Stimulated activated CD4-positive, alpha-beta T cell treated with anti-CD3 and anti-CD28 coated beads, Interleukin-1b, Interleukin-23, amount 100 ng/mL, for 48 hours (primary cell): Measurements from ENCODE around the gene LONP2.
"Not testable (repeated sequence)": the region's sequence is repeated elsewhere in the genome, so short reads cannot be mapped to it uniquely, and the experiment has no call there.

Source experiments
- DNase-seq: peaks from one replicate; pipeline ENCODE4 v3.0.0-alpha.2; 2020

The LONP2 gene

GRCh38 chr16:48342591-48342990, 98.5 kb downstream of the LONP2 start:
- DNase-seq: no peak

GRCh38 chr16:48347191-48347865, 103.2 kb downstream of the LONP2 start:
- no peak for DNase-seq

DNA sequence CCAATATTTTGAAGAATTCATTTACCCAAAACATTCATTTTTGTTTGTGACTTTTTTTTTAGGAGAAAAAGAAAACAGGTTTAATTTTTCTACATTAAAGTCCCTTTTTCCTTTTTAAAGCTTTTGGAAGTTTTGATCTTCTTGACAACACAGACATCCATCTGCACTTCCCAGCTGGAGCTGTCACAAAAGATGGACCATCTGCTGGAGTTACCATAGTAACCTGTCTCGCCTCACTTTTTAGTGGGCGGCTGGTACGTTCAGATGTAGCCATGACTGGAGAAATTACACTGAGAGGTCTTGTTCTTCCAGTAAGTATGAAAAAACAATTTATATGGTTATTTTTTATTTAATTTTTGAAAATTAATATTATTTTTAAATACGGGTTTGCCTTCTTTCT, 103.9 kb downstream of the LONP2 start:
- no peak for DNase-seq

DNA sequence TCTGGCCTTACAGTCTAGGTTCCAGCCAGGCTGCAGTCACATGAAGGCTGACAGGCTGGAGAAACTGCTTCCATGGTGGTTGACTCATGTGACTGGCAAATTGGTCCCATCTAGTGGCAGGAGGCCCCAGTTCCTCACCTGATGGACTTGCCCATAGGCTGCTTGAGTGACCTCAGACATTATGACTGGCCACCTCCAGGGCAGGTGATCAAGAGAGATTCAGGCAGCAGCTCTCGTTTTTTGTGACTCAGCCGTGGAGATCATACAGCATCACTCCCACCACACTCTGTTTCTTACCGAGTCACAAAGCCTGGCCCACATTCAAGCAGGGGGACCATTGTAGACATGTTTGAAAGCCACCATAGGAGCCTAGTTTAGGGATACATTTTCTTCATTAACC, 106.6 kb downstream of the LONP2 start:
- peak; percentile 52 for DNase-seq

DNA sequence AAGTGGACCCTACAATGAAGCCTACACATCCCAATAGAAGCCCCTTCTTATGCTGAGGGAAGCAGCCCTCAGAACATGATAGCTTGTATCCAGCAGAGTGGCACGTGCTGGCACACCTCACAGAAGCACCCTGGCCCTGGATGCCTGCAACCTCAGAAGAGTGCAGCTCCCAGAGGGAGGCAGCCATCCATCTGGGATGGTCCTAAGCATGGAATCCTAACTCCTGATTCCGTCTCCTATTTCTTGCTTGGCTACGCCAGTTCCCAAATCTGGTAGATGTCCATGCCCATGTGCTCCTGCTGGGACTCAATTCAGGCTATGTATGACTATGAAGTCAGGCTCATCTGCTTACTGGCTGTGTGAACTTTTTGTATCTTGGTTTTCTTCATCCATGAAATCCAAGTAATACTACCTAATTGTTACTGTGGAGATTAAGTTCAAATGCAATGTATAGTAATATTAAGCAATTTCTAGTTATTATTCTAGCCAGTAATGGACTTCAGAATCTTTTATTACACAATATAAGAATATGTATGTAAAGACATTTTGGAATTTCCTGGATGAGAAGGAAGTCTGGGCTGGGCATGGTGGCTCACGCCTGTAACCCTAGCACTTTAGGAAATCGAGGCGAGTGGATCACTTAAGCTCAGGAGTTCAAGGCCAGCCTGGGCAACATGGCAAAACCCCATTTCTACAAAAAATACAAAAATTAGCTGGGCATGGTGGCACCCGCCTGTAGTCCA, 108.7 kb downstream of the LONP2 start:
- DNase-seq: no peak

DNA sequence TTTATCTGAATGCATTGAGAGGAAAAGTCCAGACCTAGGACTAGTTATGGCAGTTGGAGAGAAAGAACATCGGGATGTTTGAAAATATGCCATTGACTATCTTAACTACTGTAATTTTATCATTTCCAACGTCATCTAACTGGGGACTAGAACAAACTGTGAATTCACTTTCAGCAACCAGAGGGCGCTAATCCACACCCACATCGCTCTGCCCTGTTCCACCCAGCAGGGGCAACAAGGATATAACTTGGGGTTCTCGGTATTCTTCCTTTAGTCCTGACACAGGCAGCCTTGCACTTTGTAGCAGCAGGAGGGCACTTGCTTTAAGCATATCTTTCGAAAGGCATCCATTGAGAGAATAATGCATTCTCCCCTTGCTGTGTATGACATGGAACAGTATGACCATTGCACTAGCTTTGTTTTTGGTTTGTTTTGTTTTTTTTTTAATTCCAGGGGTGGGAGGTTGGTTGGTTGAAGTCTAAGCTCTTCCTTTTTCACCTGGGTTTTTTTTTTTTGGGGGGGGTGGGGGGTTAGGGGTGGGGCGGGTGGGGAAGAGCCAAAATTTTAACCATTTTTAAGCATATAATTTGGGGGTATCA, 109.6 kb downstream of the LONP2 start:
- peak; percentile 68 for DNase-seq

- DNase-seq: not testable (repeated sequence)
Measured at GRCh38 chr16:48354385-48354784, 110.3 kb downstream of the LONP2 start.

DNA sequence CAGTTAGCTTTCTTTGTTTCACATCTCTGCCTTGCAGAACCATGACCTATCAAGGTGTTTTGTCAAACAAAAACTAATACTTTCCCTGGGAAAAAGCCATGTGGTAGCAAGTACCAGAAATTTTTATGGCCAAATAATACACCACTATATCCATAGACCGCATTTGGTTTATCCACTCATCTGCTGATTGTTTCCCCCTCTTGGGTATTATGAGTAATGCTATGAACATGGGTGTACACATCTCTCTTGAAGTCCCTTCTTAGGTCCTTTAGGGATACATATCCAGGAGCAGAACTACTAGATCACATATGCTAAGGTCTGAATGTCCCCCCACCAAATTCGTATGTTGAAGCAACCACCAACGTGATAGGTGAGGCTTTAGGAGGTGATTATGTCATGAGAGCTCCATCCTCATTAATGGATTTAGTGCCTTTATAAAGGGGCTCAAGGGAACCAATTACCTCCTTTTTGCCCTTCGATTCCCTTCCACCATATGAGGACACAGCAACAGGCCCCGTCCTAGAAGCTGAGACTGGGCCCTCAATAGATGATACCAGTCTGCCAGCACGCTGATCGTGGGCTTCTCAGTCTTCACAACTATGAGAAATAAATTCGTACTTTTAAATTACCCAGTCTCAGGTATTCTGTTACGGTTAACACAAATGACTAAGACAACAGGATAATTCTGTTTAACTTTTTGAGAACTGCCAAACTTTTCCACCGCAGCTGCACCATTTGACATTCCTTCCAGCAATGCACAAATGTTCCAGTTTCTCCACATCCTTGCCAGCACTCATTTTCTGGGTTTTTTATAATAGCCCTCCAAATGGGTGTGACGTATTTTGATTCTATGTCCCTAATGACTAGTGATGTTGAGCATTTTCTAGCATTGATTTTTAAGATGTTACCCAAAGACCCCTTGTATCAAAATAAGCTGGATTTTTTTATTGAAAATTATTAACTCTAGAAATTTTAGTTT, 111.1 kb downstream of the LONP2 start:
- no peak for DNase-seq

- DNase-seq: no peak
Measured at GRCh38 chr16:48356633-48357376, 112.7 kb downstream of the LONP2 start.

DNA sequence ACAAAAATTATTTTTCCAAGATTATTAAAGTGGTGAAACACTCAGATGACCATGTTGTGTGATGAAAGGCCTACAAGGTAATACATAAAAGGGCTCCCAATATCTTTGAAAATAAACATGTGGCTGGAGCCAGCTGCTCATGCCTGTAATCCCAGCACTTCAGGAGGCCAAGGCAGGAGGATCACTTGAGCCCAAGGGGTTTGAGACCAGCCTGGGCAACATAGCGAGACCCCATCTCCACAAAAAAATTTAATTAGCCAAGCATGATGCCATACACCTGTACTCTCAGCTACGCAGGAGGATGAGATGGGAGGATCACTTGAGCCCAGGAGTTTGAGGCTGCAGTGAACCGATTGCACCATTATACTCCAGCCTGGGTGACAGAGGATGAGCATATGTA, 114.3 kb downstream of the LONP2 start:
- no peak for DNase-seq

- DNase-seq: no peak
Measured at GRCh38 chr16:48359983-48360382, 115.9 kb downstream of the LONP2 start.

DNA sequence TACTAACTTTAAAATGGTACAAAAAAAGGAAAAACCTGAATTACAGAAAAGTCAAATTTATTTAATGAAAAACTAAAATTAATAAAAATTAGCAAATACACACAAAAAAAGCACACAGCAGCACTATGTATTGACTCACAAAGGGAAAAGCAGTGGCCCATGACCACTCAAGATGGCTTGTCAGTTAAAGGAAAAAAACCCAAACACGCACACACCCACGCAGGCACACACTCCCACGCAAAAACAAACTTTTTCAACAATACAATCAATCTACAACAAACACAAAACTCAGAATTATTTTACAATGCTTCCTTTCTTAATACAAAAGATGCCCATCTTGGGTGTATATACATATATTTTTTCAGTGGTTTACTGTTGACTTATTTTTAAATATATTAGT, 116.9 kb downstream of the LONP2 start:
- no peak for DNase-seq

DNA sequence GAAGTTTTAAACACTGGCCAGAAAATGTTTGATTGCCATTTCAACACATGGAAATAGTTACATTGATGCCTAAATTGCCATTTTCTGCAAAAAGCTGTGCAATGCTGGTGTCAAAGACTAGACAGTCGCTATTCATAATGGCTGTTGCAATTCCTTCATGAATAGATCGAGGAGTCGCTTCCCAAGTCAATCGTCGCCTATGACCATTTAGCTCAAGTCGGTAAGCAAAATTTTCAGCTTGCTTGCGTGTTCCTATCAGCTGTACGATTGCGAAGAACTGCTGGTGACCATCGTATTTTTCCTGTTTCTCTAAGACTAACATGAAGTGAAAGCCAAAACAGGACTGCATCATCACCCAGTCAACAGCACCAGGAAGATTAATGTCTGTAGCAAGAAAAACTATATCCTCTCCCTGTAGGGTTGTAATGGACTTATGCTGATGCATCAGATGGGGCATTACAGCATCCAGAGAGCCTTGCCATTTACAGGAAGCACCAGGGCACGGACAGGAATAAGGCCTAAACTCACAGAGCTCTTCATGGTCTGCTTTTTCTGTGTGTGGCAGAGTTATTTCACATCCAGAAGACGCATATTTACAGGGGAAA, 117.5 kb downstream of the LONP2 start:
- no peak for DNase-seq

DNA sequence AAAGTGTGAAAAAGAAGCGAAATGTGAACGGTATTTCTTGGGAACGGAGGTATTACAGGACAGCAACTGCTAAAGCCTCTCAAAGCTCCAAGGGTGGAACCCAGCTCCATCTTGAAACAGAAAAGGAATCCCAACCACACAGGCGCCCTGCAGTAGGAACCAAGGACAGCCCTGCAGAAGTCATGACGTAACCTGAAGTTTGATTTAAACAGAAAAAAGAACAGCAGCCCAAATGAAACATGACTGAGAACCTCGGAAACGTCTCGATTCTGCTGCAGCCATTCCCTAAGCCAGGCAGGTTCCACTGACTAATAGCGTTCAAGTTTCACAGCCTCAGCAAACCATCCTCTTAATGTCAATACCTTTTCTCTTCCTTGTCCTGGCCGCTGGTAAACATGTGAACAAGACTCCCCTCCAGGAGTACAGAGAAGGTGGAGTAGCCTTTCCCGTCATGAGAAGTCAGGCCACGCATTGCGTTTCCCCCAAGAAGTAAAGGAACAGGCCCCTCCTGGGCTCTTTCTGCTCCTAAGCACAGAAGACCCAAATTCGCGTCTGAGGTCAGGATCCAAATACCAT, 121.0 kb downstream of the LONP2 start:
- DNase-seq: no peak

- peak; percentile 86 for DNase-seq
Measured at GRCh38 chr16:48365601-48366164, 121.6 kb downstream of the LONP2 start.

DNA sequence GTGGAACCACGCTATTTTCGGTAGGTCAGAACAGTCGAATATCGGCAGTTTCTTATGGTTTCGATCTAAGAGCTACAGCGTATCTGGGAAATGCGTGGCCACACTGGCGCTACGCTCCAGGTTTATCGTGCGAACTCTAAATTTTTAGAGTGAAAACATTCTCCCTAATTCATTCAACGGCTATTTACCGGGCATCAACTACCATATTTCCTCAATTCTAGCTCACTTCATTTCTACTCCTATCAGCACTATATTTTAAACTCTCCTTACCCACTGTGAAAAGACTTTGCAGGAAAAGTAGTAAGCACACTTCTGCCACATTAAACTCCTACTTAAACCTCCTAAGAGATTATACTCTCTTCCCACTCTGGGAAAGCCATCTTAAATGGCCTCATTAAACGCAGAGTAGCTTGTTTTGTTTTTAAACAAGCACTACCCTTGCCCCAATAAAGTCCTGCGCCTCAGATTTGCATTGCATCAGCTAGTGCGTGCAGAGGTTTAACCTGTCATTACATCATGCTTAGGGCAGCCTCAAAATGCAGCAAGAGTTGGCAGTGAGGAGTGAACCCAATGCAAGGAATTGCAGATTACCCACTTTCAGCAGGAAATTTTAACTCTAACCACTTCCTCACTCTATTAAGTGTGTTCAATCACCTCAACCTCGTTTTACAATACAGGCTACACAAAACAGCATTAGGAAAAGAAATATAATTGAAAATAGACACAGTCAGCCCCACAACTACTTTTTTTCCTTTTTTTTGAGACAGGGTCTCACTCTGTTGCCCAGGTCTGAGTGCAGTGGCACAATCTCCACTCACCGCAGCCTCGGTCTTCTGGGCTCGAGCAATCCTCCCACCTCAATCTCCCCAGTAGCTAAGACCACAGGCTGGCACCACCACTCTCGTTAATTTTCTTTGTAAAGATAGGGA, 122.3 kb downstream of the LONP2 start:
- DNase-seq: peak; percentile 67

DNA sequence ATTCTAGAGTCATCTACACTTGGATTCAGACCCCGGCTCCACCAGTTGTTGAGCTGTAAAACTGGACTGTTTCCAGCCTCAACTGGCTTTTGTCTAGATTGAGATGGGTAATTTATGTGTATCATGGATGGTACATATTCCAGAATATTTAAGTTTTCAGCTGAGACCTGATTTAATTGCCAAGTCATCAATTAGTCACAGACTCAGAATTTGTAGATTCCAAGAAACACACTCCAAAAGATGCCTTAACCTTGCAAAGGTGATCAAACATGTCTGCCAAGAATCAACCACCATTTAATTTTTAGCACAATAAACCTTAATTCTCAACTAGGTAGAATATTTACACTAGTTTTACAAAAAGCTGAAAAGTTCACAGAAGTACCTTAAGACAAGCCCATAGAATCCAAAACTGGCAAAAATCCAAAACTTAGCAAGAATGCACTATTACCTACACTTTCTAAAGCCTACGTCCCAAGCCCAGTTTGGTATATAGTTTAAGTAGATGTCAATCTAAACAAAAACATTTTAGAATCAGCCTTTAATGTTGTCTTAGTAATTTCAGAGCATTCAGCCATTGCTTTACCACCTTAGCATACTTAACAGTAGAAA, 123.4 kb downstream of the LONP2 start:
- no peak for DNase-seq

DNA sequence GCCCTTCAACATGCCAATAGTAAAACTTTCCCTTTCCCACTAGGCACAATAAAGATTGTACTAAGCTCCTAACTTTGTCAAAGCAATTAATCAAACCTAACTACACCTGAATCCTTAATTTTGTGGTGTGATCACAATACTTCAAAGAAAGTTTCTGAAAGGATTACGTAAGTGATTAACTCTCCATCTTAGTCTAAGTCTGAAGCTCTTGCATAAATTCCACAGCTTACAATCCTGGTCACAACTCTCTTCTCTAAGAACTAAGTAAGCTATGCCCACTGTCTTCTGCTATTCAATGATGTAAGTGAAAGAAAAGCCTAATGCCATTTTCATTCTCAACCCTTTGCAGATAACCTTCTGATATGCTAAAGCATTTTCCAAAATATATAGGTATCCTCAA, 125.7 kb downstream of the LONP2 start:
- no peak for DNase-seq

DNA sequence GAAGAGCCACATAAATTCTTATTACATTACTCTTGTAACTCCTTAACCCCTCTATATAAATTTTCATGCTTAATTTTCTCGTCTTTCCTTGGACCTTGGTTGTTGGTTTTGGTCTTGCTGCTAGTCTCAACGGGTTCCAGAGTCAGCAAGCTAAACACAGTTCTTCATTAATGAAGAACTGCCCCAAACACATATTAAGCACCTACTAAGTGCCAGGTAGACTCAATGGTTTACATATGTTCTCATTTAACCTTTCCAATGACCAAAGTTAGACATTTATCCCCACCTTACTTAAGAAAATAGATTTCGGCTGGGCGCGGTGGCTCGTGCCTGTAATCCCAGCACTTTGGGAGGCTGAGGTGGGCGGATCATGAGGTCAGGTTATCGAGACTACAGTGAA, 126.1 kb downstream of the LONP2 start:
- no peak for DNase-seq
